Small intestine (tissue), 7 donors: ENCODE measurements around the gene GREM1. TPM values are rescaled to one million over a fixed set of nuclear protein-coding genes. Genes with fewer than 3 reads are reported as not detected.

Experiments used
- DNase-seq, 2 donors: peaks; one replicate each; pipeline versions ENCODE4 v3.0.0 to v3.0.0-alpha.2; 2013
- FAIRE-seq: peaks from 2 replicates; lab custom pipeline; 2012; peaks lifted over from hg19 to GRCh38; lab: Jason Lieb, UNC
- H3K27ac ChIP-seq, 3 donors: one replicate each; pipeline ENCODE4 v1.5.1; 2013; ENCODE audit warnings: low read length in 2 of 3, mild to moderate bottlenecking in 2 of 3, control low read depth in 1 of 3, inconsistent platforms in 1 of 3, low read depth in 1 of 3, moderate library complexity in 1 of 3
- H3K27me3 ChIP-seq, 3 donors: one replicate each; pipeline ENCODE4 v1.6.1; 2013; ENCODE audit warnings: low read length in 3 of 3, inconsistent platforms in 1 of 3; ENCODE audit not compliant: control insufficient read depth in 3 of 3, insufficient read depth in 3 of 3
- H3K36me3 ChIP-seq, 3 donors: one replicate each; pipeline ENCODE4 v1.6.1; 2013; ENCODE audit warnings: low read length in 3 of 3, inconsistent platforms in 1 of 3, low read depth in 1 of 3, mild to moderate bottlenecking in 1 of 3, moderate library complexity in 1 of 3; ENCODE audit not compliant: control insufficient read depth in 3 of 3, insufficient read depth in 2 of 3
- H3K4me1 ChIP-seq, 3 donors: one replicate each; pipeline ENCODE4 v1.6.1; 2013; ENCODE audit warnings: low read length in 2 of 3, inconsistent platforms in 1 of 3, low read depth in 1 of 3, mild to moderate bottlenecking in 1 of 3, moderate library complexity in 1 of 3; ENCODE audit not compliant: control insufficient read depth in 3 of 3, insufficient read depth in 2 of 3
- H3K4me3 ChIP-seq, 3 donors: one replicate each; pipeline ENCODE4 v1.5.1; 2013; ENCODE audit warnings: low read length in 3 of 3, control low read depth in 1 of 3, inconsistent platforms in 1 of 3, low read depth in 1 of 3, mild to moderate bottlenecking in 1 of 3, moderate library complexity in 1 of 3
- H3K9me3 ChIP-seq, 2 donors: one replicate each; pipeline ENCODE4 v1.6.1; 2013; ENCODE audit warnings: low read depth in 1 of 2, low read length in 1 of 2; ENCODE audit not compliant: control insufficient read depth in 2 of 2, insufficient read depth in 1 of 2
- WGBS, 3 donors: extraction: QIAGEN DNeasy Blood & Tissue Kit; methylation state at CpG; one replicate each; pipeline ENCODE4 v1.1.7; 2013; 5-methylcytosine and 5-hydroxymethylcytosine counted together
- polyA plus RNA-seq, 4 donors: library from polyadenylated mRNA; stranded (reverse) in 3 of 4; unstranded in 1 of 4; fragments of 200-250 nt in 3 of 4; fragments of 120-200 nt in 1 of 4; gene quantifications; one replicate each; pipeline versions ENCODE4 v1.2.1 to v1.2.3, GENCODE V29; 2013
- donor health status: healthy with polysubstance abuse.
- donor health status: control.
- donor health status: control.
- donor health status: Bipolar disorder and iron deficiency.
- donor health status: healthy.

The GREM1 gene
- polyA plus RNA-seq, 4 donors: 0.22 to 39.6 (median 1.5) TPM

GRCh38 chr15:32688151-32688639 is 29.6 kb upstream of the GREM1 start:
- no peak overlapping the region for H3K27ac ChIP-seq
- no peak overlapping the region for H3K4me3 ChIP-seq
- no peaks in the 10 kb centered on the region for H3K36me3 ChIP-seq
- FAIRE-seq (no peak), DNase-seq (no peak)
- peaks cover 0 to 3% (median 2%) of the 10 kb centered on the region in 3 donors for H3K4me1 ChIP-seq
- WGBS, 3 donors: 49 to 59% (median 54%) methylated on average over 2 of the region's 2 CpGs
- no peaks in the 10 kb centered on the region for H3K9me3 ChIP-seq
- H3K27me3 ChIP-seq: no peaks in the 10 kb centered on the region

DNA sequence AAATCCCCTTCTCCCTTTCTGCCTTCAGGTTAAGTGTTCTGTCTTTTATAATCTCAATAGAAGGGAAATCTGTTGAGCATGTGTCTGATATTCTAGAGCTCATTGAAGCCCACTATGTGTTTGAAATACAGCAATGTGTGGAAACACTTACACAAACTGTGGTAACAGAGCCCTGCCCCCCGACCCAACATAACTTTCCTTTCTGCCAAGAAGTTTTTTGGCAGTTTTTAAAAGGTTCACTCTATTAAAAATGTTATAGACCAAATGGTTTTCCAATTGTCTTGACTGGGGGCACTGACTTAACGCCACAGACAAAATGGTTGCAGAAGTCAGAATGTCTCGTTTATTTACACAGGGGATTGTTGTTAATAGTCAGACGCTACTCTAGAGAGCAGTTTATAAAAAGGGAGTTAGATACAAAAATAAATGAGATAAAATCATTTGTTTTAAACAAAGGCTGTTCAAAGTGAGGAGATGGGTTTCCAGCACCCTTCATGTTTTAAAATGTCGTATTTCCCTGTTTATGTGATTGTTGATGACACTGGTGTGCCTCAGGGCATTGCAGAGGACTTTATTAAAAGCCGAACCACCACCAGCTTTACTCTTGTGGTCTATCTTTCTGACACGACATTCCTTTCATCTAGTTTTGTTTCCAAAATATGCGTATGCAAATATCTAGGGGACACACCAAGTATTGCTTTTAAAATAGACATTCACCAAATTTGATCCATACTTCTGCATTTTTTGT is 26.7 kb upstream of the GREM1 start:
- Histone ChIP-seq H3K36me3 (no peaks in the 10 kb centered on the region), H3K4me1 (peaks cover 0 to 4% (median 3%) of the 10 kb centered on the region in 3 donors), H3K27me3 (no peaks in the 10 kb centered on the region), H3K4me3 (no peak overlapping the region), H3K27ac (no peak overlapping the region), H3K9me3 (no peaks in the 10 kb centered on the region)
- 68 to 93% (median 85%) methylated on average over 8 of the region's 8 CpGs for WGBS, 3 donors
- FAIRE-seq (no peak), DNase-seq (no peak)

GRCh38 chr15:32691689-32692038 is 26.1 kb upstream of the GREM1 start:
- H3K4me3 ChIP-seq: no peak overlapping the region
- WGBS, 3 donors: 90 to 94% (median 92%) methylated on average over 10 of the region's 10 CpGs
- peaks cover 0 to 4% (median 3%) of the 10 kb centered on the region in 3 donors for H3K4me1 ChIP-seq
- no peak overlapping the region for H3K27ac ChIP-seq
- no peaks in the 10 kb centered on the region for H3K9me3 ChIP-seq
- H3K36me3 ChIP-seq: no peaks in the 10 kb centered on the region
- DNase-seq (no peak), FAIRE-seq (no peak)
- no peaks in the 10 kb centered on the region for H3K27me3 ChIP-seq

- WGBS, 3 donors: 22 to 76% (median 47%) methylated on average over 2 of the region's 2 CpGs
- H3K4me1 ChIP-seq: peaks cover 0 to 4% (median 3%) of the 10 kb centered on the region in 3 donors
- H3K36me3 ChIP-seq: no peaks in the 10 kb centered on the region
- FAIRE-seq (no peak), DNase-seq (peak; percentile 23 to 67)
- H3K4me3 ChIP-seq: no peak overlapping the region
- H3K27me3 ChIP-seq: no peaks in the 10 kb centered on the region
- no peaks in the 10 kb centered on the region for H3K9me3 ChIP-seq
- H3K27ac ChIP-seq: no peak overlapping the region
Observed at GRCh38 chr15:32692286-32692685, 25.5 kb upstream of the GREM1 start.

DNA sequence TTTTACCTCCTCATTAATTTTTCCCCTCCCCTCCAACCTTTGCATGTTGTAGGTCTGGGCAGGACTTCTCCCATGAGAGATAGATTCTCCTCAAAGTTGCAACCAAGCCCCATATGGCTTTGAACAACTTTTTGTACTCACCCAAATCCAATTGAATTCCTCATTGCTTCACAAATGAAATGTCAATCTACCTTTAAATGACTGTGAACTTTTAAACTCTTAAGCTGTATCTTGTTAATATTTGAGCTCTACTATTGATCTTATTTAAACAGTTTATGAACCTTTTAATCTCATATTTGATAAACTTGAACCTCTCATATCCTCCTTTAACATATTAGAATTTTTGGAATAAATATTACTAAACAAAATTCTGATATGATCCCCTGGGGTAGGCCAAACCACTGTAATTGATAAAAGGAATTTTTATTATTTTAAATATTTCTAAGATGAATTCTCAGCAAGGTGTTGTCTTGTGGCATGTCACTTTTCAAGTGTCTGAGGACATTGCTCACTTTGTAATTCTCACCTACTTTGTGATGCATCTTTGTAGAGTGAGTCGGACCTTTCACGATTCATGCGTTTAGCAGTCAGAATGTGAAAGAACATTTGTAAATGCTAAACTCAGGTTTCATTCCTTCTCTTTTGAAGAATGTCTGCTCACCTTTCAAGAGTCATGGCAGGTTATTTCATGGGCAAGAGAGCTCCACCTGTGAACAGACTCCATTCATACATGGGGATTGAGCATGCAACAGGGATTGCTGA is 23.4 kb upstream of the GREM1 start:
- DNase-seq (peak in 1 of 2 donors; percentile 23), FAIRE-seq (no peak)
- Histone ChIP-seq H3K4me1 (peaks cover 0 to 4% (median 3%) of the 10 kb centered on the region in 3 donors), H3K27ac (no peak overlapping the region), H3K27me3 (no peaks in the 10 kb centered on the region), H3K4me3 (no peak overlapping the region), H3K9me3 (no peaks in the 10 kb centered on the region), H3K36me3 (no peaks in the 10 kb centered on the region)
- 55 to 77% (median 71%) methylated on average over 3 of the region's 3 CpGs for whole genome bisulfite sequencing, 3 donors

GRCh38 chr15:32698773-32699390 is 18.9 kb upstream of the GREM1 start:
- Histone ChIP-seq H3K4me1 (no peaks in the 10 kb centered on the region), H3K9me3 (no peaks in the 10 kb centered on the region), H3K4me3 (no peak overlapping the region), H3K27ac (no peak overlapping the region), H3K36me3 (no peaks in the 10 kb centered on the region), H3K27me3 (no peaks in the 10 kb centered on the region)
- DNase-seq (no peak), FAIRE-seq (no peak)
- 83 to 87% (median 85%) methylated on average over 5 of the region's 5 CpGs for WGBS, 3 donors

DNA sequence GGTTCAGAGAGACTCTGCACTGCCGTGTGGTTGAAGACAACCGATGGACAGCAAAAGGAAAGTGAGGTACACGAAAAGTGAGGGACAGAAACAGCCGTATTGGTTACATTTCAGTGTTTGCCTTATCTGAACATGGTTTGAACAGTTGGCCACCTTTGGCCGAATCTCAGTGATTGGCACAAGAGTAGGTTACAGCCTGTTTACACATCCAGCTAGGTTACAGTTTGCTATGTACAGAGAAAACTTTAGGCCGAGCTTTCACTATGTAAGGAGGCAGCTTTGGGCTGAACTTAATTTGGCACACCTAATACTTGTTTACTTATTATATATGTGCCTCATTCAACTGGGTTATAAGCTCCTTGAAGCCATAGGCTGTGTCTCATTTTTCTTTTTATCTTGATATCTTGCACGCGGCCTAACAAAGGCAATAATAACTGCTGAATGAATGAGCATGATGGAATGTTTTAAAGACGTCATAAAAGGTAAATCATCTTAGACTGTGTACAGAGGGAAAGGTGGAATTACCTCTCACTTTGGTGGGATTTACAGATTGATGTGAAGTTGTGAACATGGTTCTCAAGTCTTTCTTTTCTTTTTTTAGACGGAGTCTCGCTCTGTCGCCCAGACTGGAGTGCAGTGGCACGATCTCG is 17.2 kb upstream of the GREM1 start:
- Histone ChIP-seq H3K36me3 (no peaks in the 10 kb centered on the region), H3K4me1 (no peaks in the 10 kb centered on the region), H3K9me3 (no peaks in the 10 kb centered on the region), H3K27me3 (no peaks in the 10 kb centered on the region), H3K4me3 (no peak overlapping the region), H3K27ac (peak overlapping the region in 1 of 3 donors; percentile 2)
- DNase-seq (peak; percentile 64 to 69), FAIRE-seq (no peak)
- WGBS, 3 donors: 38 to 77% (median 56%) methylated on average over 14 of the region's 14 CpGs

DNA sequence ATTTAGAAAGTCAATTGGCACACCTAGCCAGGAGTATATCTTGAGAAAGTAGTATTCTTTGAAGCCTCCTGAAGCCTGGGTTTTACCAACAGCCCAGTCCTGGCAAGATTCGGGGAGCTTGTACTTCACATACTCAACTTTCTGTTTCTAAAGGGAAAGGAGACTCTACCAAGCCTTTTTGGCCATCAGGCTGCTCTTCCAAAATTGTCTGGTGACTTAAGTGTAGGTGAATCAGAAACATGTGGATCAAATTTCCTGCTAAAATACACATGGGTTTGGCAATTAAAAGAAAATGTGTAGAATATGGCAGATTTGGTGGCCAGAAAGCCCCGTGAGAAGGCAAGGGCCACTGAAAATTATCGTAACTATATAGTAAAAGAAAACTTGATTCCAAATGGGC is 15.9 kb upstream of the GREM1 start:
- Histone ChIP-seq H3K27me3 (peaks cover 0 to 2% (median 0%) of the 10 kb centered on the region in 3 donors), H3K27ac (no peak overlapping the region), H3K4me1 (no peaks in the 10 kb centered on the region), H3K9me3 (no peaks in the 10 kb centered on the region), H3K4me3 (no peak overlapping the region), H3K36me3 (no peaks in the 10 kb centered on the region)
- 57 to 62% (median 59%) methylated on average over 3 of the region's 3 CpGs for WGBS, 3 donors
- FAIRE-seq: no peak
- DNase-seq: no peak
